SHP77 (cell line): ENCODE measurements around the gene TTC23.

Experiments used
- DNase-seq, 2 experiments: peaks; one replicate each; lab custom pipeline; 2025; lab: John Stamatoyannopoulos, UW

The TTC23 gene

GRCh38 chr15:99165020-99165790, 84.2 kb downstream of the TTC23 start:
- DNase-seq: no peak

GRCh38 chr15:99164119-99164518, 85.3 kb downstream of the TTC23 start:
- DNase-seq: no peak

- DNase-seq: no peak
Measured at GRCh38 chr15:99163271-99164062, 85.9 kb downstream of the TTC23 start.

GRCh38 chr15:99158626-99159412, 90.6 kb downstream of the TTC23 start:
- DNase-seq: no peak

- no peak for DNase-seq
Measured at GRCh38 chr15:99157456-99157855, 91.9 kb downstream of the TTC23 start.

GRCh38 chr15:99155961-99156443, 93.4 kb downstream of the TTC23 start:
- DNase-seq: no peak

GRCh38 chr15:99154271-99154670, 95.1 kb downstream of the TTC23 start:
- DNase-seq: no peak

- no peak for DNase-seq
Measured at GRCh38 chr15:99153026-99153535, 96.3 kb downstream of the TTC23 start.

- DNase-seq: no peak
Measured at GRCh38 chr15:99151156-99151555, 98.2 kb downstream of the TTC23 start.

GRCh38 chr15:99149366-99149765, 100.0 kb downstream of the TTC23 start:
- no peak for DNase-seq

GRCh38 chr15:99148851-99149276, 100.5 kb downstream of the TTC23 start:
- no peak for DNase-seq

GRCh38 chr15:99146661-99147060, 102.7 kb downstream of the TTC23 start:
- DNase-seq: no peak

- no peak for DNase-seq
Measured at GRCh38 chr15:99145778-99146177, 103.6 kb downstream of the TTC23 start.

GRCh38 chr15:99145005-99145404, 104.4 kb downstream of the TTC23 start:
- DNase-seq: no peak

- DNase-seq: no peak
Measured at GRCh38 chr15:99143655-99144610, 105.4 kb downstream of the TTC23 start.

- DNase-seq: no peak
Measured at GRCh38 chr15:99143242-99143641, 106.1 kb downstream of the TTC23 start.

GRCh38 chr15:99142562-99142961, 106.8 kb downstream of the TTC23 start:
- DNase-seq: no peak

- no peak for DNase-seq
Measured at GRCh38 chr15:99141943-99142342, 107.4 kb downstream of the TTC23 start.

- DNase-seq: no peak
Measured at GRCh38 chr15:99140590-99140989, 108.8 kb downstream of the TTC23 start.

- no peak for DNase-seq
Measured at GRCh38 chr15:99139276-99139675, 110.1 kb downstream of the TTC23 start.

GRCh38 chr15:99138491-99138982, 110.8 kb downstream of the TTC23 start:
- DNase-seq: no peak
